NCI-H69 (cell line): ENCODE measurements around the gene ZNF140.

Experiments used
- DNase-seq: peaks from one replicate; lab custom pipeline; 2025; lab: John Stamatoyannopoulos, UW

Gene ZNF140

GRCh38 chr12:133080368-133081158 lies at the start of gene ZNF140:
Gene ZNF140 (plus strand): TSS chr12:133080923. CDS start chr12:133081321, 398 bp downstream.
- peak; percentile 98 for DNase-seq

GRCh38 chr12:133037207-133038005 lies 43.3 kb upstream of the ZNF140 start, which contains the start of gene ZNF84:
Gene ZNF84 (plus strand): TSS chr12:133037509. CDS start chr12:133041468, 3,959 bp downstream.
- peak; percentile 99 for DNase-seq

- peak; percentile 6 for DNase-seq
Observed at GRCh38 chr12:133038118-133038709, 42.5 kb upstream of the ZNF140 start.

- DNase-seq = no peak
Observed at GRCh38 chr12:133046698-133047097, 34.0 kb upstream of the ZNF140 start.

- DNase-seq = no peak
Observed at GRCh38 chr12:133057446-133057845, 23.3 kb upstream of the ZNF140 start.

GRCh38 chr12:133058203-133059113 lies 22.3 kb upstream of the ZNF140 start:
- peak; percentile 31 for DNase-seq

GRCh38 chr12:133061954-133062353 lies 18.8 kb upstream of the ZNF140 start:
- DNase-seq = no peak

GRCh38 chr12:133063556-133063955 lies 17.2 kb upstream of the ZNF140 start:
- DNase-seq = no peak

- no peak for DNase-seq
Observed at GRCh38 chr12:133073836-133074235, 6.9 kb upstream of the ZNF140 start.

GRCh38 chr12:133080026-133080367 lies 726 bp upstream of the ZNF140 start:
- peak; percentile 99 for DNase-seq

GRCh38 chr12:133081159-133081780 lies 547 bp downstream of the ZNF140 start:
- DNase-seq = no peak

GRCh38 chr12:133083345-133083744 lies 2.6 kb downstream of the ZNF140 start:
- no peak for DNase-seq

GRCh38 chr12:133105620-133106019 lies 24.9 kb downstream of the ZNF140 start:
- no peak for DNase-seq

- peak; percentile 6 for DNase-seq
Observed at GRCh38 chr12:133106253-133106652, 25.5 kb downstream of the ZNF140 start.

- DNase-seq = no peak
Observed at GRCh38 chr12:133107121-133107520, 26.4 kb downstream of the ZNF140 start.

GRCh38 chr12:133108150-133108549 lies 27.4 kb downstream of the ZNF140 start:
- DNase-seq = no peak

GRCh38 chr12:133120385-133121191 lies 39.9 kb downstream of the ZNF140 start:
- DNase-seq = no peak

GRCh38 chr12:133124674-133125073 lies 44.0 kb downstream of the ZNF140 start:
- no peak for DNase-seq

GRCh38 chr12:133129368-133130037 lies 48.8 kb downstream of the ZNF140 start:
- no peak for DNase-seq
